GM18508 (cell line): ENCODE results near the gene MAT2A.
"Not testable (repeated sequence)": the region's sequence is repeated elsewhere in the genome, so short reads cannot be mapped to it uniquely, and the experiment has no call there.

ENCODE experiments used
- ATAC-seq: cut with Tn5 transposase; IDR thresholded peaks from one replicate; pipeline ENCODE4 v1.9.1; 2021; ENCODE audit warnings: moderate number of reproducible peaks; ENCODE audit not compliant: insufficient read depth, unreplicated experiment

The MAT2A gene

DNA sequence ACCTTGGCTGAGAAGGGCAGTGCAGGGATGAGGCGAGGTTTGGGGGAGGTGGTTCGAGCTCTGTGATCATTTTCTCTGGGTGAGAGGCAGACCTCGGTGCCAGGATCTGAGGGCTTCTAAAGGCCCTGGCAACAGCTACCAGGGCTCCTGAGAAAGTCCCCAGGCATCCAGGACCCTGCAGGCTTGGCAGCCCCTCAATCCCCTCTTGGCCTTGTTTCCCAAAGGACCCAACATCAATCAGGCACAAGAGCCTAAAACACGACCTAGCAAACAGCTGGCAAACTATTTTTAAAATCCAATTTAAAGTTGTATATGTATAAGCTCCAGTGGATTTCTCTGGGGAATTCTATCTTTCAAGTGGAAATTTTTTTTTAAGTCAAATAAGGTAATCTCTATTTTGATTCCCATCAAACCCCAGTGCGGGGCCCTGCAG is 15.0 kb upstream of the MAT2A start:
- ATAC-seq, result no peak

DNA sequence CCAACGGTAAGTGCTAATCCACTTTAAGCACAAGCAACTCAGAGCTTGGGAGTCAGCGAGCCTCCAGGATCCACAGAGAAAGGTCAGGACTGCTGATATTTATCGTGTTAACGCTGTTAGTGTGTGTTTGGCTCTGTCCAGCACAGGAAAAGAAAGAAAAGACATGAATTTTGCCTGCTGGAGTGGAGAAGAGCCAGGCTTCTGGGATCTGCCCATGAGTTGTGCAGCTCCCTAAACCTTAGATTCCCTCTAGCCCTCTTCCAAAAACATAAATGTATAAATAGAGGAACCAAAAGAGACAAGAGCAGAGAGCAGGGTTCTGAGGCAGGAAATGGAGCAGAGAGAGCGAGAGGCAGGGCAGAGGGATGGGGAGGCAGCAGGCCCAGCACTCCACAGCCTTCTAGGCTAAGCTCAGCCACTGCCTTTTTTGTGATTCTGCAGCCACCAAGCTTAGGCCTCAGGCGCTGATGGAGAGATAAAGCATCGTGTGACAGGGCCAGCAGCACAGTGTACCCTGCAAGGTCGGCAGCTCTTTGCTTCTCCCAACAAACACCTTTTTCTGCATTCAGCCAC is 14.5 kb upstream of the MAT2A start:
- ATAC-seq, result no peak

DNA sequence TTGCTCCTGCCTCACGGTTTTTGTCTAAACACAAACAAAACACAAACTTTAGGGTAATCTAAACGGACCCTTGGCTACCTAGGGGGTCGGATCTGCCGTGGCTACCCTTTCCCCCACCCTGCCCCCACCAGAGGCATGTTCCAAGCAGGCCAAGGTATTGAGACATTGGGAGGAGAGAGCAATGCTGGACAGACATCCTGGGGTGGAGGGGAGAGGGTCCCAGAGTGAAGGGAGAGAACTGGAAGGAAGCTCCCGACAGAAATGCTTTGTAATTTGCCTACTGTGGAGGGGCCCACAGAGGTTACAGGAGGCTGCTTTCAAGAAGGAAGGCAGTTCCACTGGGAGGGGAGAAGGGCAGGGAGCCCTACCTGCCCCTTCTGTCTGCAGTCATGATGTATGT is 13.9 kb upstream of the MAT2A start:
- ATAC-seq, result no peak

DNA sequence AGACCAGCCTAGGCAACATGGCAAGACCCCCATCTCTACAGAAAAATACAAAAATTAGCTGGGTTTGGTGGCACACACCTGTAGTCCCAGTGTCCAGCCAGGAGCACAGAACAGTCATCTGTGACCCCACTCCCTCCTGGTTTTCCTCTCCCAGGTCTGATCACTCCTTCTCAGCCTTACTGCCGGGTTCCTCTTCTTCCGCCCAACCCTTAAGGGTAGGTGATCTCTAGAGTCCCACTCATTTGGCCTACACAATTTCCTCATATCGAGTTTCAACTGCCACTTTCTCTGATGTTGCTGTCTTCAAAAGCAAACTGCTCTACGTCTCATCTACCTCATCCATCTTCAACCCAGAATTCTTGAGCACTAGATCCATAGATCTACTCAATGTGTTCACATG is 13.4 kb upstream of the MAT2A start:
- ATAC-seq, result no peak

DNA sequence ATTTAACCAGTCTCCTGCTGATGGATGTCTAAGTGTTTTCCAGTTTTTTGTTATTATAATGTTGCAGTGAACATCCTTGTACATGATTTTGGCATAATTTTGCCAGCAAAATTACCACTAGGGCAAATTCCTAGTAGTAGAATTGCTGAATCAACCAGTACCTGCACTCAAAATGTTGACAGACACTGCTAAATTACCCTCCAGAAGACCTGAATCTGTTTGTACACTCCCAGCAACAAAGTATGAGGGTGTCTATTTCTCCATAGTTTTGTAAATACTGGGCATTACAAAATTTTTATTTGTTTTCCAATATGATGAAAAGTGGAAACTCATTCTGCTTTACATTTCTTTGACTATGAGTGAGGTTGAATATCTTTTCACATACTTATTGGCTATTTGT is 11.2 kb upstream of the MAT2A start:
- no peak for ATAC-seq

DNA sequence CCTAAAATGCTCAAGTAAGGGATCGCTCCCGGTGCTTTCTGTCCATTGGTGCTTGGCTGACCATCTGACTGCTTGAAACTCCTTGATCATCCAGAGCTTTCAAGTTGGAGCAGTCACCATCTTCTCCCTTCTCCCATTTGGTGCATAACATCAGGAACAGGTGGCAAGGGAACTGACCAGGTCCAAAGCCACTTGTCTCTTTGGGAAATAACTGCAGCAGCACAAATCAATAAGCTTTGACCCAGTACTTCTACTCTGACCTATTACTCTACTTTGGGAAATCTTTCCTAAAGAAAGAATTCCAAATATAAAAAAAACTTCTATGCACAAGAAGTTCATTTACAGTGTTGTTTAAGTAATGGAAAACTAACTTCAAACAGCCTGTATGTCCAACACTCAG is 10.6 kb upstream of the MAT2A start:
- ATAC-seq, result no peak

DNA sequence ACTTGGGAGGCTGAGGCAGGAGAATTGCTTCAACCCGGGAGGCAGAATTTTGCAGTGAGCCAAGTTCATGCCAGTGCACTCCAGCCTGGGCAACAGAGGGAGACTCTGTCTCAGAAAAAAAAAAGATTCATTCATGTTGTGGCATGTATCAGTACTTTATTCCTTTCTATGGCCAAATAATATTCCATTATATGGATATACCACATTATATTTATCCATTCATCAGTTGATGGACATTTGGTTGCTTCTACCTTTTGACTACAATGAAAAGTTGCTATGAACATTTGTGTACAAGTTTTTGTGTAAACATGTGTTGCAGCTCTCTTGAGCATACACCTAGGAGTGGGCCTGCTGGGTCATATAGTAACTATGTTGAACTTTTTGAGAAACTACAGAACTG is 9.2 kb upstream of the MAT2A start:
- no peak for ATAC-seq

DNA sequence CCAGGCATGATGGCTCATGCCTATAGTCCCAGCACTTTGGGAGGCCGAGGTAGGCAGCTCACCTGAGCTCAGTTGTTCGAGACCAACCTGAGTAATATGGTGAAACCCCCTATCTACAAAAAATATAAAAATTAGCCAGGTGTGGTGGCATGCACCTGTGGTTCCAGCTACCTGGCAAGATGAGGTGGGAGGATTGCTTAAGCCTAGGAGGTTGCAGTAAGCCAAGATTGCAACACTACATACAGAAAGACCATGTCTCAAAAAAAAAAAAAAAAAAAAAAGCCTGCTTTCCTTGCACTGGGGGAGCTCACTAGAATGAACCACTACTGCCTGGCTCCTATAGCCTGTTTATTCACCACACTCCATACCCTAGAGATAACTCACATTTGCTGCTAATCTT is 7.4 kb upstream of the MAT2A start:
- ATAC-seq, result no peak

DNA sequence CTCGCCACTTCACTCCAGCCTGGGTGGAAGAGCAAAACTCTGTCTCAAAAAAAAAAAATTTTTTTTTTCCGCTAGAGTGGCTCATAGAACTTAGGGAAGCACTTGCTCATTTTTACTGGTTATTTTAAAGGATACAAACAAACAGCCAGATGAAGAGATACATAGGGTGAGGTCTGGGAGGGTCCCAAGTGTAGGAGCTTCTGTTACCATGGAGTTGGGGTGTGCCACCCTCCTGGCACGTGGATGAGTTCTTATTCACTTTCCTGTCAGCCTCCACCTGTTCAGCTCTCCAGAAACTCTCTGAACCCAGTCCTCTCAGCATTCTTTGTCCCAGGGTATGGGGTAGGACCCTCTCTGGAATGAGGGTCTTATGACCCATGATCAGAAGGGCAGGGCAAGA is 4.9 kb upstream of the MAT2A start:
- ATAC-seq, result no peak

DNA sequence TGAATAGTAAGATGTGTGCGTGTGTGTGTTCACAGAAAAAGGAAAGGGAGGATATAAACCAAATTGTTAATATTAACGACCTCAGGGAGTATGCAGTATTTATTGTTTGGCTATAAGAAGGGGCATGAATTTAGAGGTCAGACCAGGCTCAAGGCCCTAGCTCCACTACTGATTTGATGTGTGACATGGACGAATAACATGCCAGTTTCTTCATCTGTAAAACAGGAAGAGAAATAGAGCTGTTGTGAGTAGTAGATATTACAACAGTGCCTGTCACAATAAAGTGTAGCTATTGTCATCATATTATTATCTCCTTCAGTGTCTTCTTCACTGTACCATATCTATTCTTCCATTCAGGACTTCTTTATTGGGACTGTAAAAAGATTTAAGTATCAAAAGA is 4.1 kb upstream of the MAT2A start:
- ATAC-seq, result no peak

DNA sequence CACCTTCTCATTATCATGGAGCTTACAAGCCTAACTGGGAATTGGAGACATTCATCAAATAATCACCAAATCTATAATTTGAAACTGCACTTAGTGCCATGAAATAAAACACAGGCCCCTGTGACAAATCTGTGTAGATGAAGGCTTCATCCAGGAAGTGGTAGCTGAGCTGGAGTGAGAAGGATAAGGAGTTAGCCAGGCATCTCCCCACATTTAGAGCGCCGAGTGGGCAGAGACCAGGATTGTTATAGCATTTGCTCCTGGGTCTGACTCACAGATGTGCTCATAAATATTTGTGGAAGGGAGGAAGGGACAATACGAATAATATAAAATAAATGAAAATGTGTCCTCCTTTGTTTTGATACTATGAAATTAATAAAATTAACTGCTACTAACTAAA is 2.5 kb upstream of the MAT2A start:
- ATAC-seq, result no peak

DNA sequence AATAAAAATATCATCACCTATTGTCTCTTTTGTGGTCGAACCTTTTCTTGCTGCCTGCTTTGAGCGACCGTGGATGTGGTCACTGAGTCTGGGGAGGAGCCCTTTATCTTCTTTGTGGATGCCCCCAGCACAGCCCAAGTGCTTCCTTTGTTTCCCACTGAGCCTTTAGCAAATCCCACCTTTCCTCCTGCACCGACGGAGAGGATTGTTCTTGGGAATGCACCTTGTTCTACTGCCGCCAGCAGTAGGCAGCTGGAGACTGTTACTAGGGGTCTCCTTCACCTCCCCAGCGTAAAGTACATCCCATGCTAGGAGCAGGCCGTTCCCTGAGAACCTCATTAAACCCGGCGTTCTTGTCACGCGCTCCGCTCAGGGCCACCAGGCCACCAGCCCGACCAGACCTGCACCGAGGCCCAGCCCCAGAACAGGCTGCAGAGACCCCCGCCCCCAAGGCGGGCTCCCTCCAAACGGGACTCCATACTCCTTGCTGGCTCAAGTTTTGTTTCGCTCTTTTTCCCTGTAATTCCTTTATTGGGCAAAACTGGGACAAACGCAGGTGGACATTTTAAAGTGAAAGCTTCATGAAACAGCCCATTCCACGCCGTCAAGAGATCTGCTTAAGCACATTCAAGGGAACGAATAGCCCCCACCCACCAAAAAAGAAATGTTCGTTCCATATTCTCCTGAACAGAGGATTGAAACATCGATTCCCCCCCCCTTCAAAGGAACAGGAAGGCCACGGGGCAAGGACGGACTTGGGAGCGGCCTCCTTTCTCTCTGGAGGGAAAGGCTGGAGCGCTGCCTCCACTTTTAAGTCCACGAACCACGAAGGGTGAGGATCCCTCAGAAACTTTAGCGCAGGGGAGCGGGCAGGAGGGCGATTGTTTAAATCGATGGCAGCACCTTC is 1.1 kb upstream of the MAT2A start:
- no peak for ATAC-seq

DNA sequence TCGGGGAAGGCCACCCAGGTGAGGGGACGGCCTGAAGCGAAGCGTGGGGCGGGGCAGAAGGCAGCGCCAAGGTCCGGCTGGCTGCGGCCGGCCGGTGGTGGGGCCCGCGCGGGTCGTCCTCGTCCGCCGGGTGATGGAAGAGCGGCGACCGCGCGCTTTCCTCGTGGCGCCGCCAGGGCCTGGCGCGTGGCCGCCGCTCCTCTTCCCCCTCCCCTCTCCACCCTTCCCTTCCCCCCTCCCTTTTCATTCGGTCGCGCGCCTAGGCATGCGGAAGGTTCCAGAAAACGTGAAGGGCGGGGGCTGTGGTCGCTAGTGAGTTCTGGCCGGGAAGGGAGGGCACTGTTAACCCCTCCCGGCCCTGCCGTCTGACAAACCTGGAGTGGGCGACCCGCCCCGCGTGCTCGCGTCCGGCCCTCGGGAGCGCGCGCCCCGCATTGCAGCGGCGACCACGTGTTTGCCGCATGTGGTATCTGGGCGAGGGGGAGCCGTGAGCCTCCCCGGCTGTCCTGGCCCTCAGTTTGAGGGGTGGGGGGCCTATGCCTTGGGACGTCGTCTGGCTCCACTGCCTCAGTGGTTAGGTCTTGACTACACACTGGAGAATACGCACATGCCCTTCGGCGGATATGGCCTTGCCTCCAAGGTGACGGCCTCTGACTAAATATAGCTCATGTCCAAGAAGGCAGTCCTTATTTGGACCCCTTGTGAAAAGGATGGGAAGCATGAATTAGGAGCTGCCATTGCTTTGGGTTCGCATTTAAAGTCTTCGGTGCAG is 579 bp downstream of the MAT2A start:
- no peak for ATAC-seq

DNA sequence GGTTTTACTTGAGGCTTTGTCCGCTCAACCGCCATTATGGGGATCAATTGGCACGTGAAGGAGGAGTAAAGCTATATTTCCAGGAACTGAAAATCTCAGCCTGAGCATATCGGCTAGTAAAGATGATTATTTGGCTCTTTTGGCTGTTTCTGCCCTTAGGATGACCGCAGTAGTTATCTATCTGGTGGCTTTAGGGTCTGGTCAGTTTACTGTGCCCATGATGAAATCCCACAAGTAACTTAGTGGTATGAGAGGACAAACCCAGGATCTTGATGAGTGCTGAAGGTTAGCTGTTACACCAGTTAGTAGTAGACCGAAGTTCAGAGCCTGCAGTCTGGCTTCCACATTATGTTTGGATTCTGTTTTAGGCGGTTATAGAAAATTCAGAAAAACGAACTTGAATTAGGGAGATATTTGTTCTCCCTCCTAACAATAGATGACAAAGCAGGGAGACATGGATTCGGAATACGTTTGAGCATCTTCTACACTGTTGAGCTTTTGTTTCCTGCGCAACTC is 1.2 kb downstream of the MAT2A start:
- no peak for ATAC-seq

DNA sequence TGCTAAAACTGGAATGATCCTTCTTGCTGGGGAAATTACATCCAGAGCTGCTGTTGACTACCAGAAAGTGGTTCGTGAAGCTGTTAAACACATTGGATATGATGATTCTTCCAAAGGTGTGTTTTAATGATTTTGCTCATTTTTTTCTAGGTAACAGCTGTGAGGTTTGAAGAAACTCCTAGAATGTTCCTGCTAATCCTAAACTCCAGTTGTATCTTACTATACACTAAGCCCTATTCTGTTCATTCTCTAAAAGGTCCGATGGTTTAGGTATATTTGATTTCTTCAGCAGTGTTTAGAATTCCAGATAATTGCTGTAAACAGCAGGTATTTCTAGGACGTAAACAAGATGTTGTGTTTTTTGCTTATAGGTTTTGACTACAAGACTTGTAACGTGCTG is 2.3 kb downstream of the MAT2A start:
- no peak for ATAC-seq

DNA sequence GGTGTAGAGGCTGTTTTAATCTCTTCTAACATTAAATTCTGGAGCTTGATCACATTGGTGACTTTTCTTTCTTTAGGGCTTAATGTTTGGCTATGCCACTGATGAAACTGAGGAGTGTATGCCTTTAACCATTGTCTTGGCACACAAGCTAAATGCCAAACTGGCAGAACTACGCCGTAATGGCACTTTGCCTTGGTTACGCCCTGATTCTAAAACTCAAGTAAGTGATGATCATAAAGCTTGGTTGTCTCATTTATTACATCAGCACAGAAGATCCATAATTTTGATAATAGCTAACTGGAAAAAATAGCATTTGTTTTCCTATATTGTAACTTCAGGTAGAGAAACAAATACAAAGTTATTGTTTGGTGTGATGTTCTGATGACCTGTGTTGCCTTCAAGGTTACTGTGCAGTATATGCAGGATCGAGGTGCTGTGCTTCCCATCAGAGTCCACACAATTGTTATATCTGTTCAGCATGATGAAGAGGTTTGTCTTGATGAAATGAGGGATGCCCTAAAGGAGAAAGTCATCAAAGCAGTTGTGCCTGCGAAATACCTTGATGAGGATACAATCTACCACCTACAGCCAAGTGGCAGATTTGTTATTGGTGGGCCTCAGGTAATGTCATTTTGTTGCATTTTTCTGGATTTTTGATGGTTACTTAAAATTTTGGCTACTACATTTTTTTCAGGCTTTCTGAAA is 2.9 kb downstream of the MAT2A start:
- no peak for ATAC-seq

DNA sequence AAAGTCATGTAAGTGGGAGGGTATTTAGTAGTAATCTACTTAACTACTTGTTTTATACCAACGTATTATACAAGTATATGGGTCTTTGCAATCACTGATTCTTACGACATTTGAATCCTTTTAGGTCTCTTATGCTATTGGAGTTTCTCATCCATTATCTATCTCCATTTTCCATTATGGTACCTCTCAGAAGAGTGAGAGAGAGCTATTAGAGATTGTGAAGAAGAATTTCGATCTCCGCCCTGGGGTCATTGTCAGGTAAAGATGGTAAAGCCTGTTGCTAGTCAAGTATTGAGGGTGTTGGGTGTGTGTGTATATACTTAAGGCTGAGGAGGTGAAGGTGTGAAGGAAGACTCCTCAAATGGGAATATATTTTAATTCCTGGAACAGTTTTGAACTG is 3.8 kb downstream of the MAT2A start:
- no peak for ATAC-seq

DNA sequence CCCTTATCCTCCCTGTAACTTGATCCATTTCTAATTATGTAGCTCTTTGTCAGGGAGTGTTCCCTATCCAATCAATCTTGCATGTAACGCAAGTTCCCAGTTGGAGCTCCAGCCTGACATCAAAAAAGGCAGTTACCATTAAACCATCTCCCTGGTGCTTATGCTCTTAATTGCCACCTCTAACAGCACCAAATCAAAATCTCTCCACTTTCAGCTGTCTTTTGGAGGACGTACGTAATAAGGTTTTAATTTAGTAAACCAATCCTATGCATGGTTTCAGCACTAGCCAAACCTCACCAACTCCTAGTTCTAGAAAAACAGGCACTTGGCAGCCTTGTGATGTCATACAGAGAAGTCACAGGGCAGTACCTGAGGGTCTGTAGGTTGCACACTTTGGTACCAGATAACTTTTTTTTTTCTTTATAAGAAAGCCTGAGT is 5.3 kb downstream of the MAT2A start:
- ATAC-seq, result not testable (repeated sequence)

DNA sequence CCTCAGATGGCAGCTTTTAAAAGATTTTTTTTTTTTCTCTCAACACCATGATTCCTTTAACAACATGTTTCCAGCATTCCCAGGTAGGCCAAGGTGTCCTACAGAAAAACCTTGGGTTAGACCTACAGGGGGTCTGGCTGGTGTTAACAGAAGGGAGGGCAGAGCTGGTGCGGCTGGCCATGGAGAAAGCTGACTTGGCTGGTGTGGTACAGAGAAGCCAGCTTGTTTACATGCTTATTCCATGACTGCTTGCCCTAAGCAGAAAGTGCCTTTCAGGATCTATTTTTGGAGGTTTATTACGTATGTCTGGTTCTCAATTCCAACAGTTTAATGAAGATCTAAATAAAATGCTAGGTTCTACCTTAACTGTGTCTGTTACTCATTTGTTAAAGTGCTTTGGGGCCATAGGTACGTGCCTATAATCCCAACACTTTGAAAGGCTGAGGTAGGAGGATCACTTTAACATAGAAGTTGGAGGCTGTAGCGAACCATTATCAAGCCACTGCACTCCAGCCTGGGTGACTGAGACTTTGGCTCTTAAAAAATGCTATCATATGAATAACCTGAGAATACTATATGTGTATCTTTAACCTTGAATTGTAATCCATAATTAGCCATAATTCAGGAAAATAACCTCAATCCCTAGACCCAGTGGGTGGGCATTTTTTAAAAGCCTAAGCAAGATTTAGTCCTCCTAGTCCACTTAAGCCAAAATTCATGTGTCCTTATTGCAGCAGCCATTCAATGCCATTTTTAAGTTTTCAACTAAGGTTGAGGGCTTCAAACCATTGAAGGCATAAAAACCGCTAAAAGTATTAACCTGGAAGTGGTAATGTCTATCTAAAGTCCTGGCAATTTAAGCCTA is 6.2 kb downstream of the MAT2A start:
- ATAC-seq, result not testable (repeated sequence)
